IPS-18c (cell line): Measurements from ENCODE around the gene KIR2DL3.
"Not testable (repeated sequence)": the region's sequence is repeated elsewhere in the genome, so short reads cannot be mapped to it uniquely, and the experiment has no call there.

Experiments
- H3K4me3 ChIP-seq: 2 replicates; pipeline ENCODE4 v1.7.0; 2013; ENCODE audit warnings: low read depth, mild to moderate bottlenecking, low read length, moderate library complexity; ENCODE audit not compliant: insufficient read depth
- H3K9me3 ChIP-seq: one replicate; pipeline ENCODE4 v1.6.1; 2013; ENCODE audit warnings: mild to moderate bottlenecking, low read length, moderate library complexity; ENCODE audit not compliant: control insufficient read depth, insufficient read depth

KIR2DL3 gene

DNA sequence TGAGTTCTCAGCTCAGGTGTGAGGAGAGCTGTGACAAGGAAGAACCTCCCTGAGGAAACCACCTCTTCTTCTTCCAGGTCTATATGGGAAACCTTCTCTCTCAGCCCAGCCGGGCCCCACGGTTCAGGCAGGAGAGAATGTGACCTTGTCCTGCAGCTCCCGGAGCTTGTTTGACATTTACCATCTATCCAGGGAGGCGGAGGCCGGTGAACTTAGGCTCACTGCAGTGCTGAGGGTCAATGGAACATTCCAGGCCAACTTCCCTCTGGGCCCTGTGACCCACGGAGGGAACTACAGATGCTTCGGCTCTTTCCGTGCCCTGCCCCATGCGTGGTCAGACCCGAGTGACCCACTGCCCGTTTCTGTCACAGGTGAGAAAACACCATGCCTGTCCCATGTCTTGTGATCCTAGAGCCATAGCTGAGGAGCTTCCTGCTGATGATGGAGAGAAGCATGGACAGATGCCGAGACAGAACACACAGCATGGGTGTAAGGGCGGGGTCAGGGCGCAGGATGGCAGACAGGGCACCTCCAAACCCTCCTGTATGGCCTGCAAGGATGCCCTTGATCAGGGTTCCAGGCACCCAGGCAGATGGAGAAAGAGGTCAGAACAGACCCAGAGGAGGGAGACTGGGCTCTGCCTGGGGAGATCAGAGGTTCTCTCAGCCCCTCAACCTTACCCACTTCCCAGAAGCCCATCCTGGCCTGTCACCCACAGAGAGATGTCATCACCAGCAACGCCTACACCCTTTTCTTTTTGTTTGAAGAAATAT, 8.7 kb upstream of the KIR2DL3 start:
- Histone ChIP-seq H3K4me3 (no peak overlapping the region), H3K9me3 (peaks cover 19% of the 10 kb centered on the region)

DNA sequence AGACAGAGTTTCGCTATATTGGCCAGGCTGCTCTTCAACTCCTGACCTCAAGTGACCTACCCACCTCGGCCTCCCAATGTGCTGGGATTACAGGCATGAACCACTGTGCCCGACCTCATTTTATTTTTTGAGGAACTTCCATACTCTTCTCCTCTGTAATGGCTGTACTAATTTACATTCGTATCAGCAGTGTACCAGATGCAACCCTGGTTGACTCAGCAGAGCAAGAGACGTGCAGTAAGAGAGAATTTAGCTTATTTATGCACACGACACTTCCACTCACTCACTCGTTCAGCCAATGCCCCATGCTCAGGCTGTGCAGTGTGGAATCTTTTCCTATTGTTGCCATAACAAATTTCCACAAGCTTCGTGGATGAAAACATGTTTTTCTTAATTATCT, 7.1 kb upstream of the KIR2DL3 start:
- H3K9me3 ChIP-seq: peaks cover 13% of the 10 kb centered on the region
- H3K4me3 ChIP-seq: no peak overlapping the region

DNA sequence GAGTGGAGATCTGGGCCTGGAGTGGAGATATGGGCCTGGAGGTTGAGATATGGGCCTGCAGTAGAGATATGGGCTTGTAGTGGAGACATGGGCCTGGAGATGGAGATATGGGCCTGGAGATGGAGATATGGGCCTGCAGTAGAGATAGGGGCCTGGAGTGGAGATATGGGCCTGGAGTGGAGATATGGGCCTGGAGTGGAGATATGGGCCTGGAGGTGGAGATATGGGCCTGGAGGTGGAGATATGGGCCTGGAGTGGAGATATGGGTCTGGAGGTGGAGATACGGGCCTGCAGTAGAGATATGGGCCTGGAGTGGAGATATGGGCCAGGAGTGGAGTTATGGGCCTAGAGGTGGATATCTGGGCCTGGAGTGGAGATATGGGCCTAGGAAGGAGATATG, 402 bp downstream of the KIR2DL3 start:
- no peak overlapping the region for H3K4me3 ChIP-seq

GRCh38 chr19:54739587-54740497, 1.5 kb downstream of the KIR2DL3 start:
- Histone ChIP-seq H3K4me3 (no peak overlapping the region), H3K9me3 (peaks cover 13% of the 10 kb centered on the region)

More for the DNA sequence above, 402 bp downstream of the KIR2DL3 start:
- H3K9me3 ChIP-seq: peaks cover 13% of the 10 kb centered on the region

- peaks cover 14% of the 10 kb centered on the region for H3K9me3 ChIP-seq
- not testable (repeated sequence) for H3K4me3 ChIP-seq
Observed at GRCh38 chr19:54741950-54742349, 3.6 kb downstream of the KIR2DL3 start.

DNA sequence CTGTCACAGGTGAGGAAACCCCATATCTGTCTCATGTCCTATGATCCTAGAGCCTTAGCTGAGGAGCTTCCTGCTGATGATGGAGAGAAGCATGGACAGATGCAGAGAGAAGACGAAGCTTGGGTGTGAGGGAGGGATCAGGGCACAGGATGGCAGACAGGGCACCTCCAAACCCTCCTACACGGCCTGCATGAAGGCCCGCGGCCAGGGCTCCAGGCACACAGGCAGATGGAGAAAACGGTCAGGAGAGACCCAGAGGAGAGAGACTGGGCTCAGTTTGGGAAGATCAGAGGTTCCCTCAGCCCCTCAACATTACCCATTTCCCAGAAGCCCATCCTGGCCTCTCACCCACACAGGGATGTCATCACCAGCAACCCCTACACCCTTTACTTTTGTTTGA, 5.8 kb downstream of the KIR2DL3 start:
- not testable (repeated sequence) for H3K9me3 ChIP-seq, H3K4me3 ChIP-seq

- not testable (repeated sequence) for H3K4me3 ChIP-seq, H3K9me3 ChIP-seq
Observed at GRCh38 chr19:54747614-54748322, 9.5 kb downstream of the KIR2DL3 start.

DNA sequence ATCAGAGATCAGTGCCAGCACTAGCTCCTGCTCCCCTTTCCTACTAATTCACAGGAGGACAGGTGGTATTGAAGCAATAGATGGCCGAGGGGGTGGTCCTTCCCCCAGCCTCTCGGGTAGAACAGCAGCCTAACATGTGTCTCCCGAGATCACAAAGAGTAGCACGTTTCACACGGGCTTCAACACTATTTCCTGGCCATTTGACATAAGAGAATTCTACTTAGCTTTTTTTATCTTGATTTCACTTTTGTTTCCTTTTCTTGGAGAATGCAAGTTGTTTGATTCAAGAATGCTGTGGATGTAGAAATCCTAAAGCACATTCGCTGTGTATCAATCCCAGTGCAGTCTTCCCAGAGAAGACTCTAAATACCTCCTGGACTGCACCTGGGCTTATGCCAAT, 12.0 kb downstream of the KIR2DL3 start:
- not testable (repeated sequence) for H3K4me3 ChIP-seq
- H3K9me3 ChIP-seq: peaks cover 15% of the 10 kb centered on the region

DNA sequence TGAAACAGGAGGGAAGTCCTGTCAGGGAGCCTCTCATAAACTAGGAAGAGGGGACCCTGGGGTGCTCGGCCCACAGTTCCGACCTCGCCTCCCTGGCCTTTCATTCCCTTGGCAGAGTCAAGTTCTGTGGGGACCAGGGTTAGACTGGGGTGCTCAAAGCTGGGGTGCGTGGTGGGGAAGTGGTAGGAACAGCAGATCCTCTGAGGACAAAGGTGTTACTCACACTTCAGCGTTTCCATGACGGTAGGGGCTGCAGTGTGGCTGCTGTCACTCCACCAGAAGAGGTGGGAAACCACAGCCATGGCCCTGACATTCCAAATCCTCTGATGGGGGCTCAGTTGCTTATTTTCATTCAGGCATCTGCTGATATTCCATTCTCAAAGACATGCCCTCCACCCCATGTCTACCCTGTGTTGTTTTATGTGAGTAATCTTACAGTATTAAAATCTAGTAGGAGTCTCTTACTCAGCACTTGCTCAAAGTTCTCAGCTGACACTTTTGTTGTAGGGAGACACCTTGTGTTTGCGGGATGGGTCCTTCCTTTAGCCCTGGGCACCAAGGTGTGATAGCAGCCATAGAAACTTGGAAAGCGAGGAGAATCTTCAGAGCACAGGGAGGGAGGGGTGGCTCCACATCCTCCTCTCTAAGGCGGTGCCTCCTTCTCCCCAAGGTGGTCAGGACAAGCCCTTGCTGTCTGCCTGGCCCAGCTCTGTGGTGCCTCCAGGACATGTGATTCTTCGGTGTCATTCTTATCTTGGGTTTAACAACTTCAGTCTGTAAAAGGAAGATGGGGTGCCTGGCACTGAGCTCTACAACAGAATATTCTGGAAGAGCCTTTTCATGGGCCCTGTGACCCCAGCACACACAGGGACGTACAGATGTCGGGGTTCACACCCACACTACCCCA, 18.1 kb downstream of the KIR2DL3 start:
- H3K4me3 ChIP-seq, H3K9me3 ChIP-seq: not testable (repeated sequence)

GRCh38 chr19:54758577-54758976, 20.3 kb downstream of the KIR2DL3 start:
- H3K4me3 ChIP-seq, H3K9me3 ChIP-seq: not testable (repeated sequence)

DNA sequence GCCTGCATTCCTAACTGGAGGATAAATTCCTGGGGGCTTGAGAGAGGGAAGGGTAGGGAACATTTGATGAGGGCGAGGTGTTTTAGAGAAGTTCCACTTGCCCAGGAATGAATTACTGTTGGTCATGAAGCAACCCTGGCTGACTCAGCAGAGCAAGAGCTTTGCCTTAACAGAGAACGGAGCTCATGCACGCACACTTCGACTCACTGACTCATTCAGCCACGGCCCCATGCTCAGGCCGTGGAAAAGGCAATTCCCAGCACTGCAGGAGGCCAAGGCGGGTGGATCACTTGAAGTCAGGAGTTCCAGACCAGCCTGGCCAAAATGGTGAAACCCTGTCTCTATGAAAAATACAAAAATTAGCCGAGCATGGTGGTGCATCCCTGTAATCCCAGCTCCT, 25.9 kb downstream of the KIR2DL3 start:
- not testable (repeated sequence) for H3K9me3 ChIP-seq, H3K4me3 ChIP-seq

- not testable (repeated sequence) for H3K4me3 ChIP-seq, H3K9me3 ChIP-seq
Observed at GRCh38 chr19:54766464-54766863, 28.2 kb downstream of the KIR2DL3 start.

DNA sequence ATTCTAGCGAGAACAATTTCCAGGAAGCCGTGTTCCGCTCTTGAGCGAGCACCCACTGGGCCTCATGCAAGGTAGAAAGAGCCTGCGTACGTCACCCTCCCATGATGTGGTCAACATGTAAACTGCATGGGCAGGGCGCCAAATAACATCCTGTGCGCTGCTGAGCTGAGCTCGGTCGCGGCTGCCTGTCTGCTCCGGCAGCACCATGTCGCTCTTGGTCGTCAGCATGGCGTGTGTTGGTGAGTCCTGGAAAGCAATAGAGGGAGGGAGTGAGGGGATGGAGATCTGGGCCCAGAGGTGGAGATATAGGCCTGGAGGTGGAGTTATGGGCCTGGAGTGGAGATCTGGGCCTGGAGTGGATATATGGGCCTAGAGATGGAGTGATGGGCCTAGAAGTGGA, 31.3 kb downstream of the KIR2DL3 start, which contains the start of gene KIR2DL1:
KIR2DL1 (plus strand) TSS at position 148 of the 400 bp plus-strand sequence; CDS start at position 206, 58 bp downstream.
- H3K4me3 ChIP-seq: not testable (repeated sequence)
- peaks cover 13% of the 10 kb centered on the region for H3K9me3 ChIP-seq

- peaks cover 11% of the 10 kb centered on the region for H3K9me3 ChIP-seq
Observed at GRCh38 chr19:54770511-54770910, 32.2 kb downstream of the KIR2DL3 start.

DNA sequence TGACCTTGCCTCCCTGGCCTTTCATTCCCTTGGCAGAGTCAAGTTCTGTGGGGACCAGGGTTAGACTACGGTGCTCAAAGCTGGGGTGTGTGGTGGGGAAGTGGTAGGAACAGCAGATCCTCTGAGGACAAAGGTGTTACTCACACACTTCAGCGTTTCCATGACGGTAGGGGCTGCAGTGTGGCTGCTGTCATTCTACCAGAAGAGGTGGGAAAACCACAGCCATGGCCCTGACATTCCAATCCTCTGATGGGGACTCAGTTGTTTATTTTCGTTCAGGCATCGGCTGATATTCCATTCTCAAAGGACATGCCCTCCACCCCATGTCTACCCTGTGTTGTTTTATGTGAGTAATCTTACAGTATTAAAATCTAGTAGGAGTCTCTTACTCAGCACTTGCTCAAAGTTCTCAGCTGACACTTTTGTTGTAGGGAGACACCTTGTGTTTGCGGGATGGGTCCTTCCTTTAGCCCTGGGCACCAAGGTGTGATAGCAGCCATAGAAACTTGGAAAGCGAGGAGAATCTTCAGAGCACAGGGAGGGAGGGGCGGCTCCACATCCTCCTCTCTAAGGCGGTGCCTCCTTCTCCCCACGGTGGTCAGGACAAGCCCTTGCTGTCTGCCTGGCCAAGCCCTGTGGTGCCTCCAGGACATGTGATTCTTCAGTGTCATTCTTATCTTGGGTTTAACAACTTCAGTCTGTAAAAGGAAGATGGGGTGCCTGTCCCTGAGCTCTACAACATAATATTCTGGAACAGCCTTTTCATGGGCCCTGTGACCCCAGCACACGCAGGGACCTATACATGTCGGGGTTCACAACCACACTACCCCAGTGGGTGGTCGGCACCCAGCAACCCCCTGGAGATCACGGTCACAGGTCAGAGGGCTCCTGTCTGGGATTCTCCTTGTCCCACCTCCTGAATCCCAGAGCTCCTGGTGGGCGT, 33.0 kb downstream of the KIR2DL3 start:
- H3K4me3 ChIP-seq: not testable (repeated sequence)
- H3K9me3 ChIP-seq: peaks cover 11% of the 10 kb centered on the region

More at GRCh38 chr19:54770511-54770910, 32.2 kb downstream of the KIR2DL3 start:
- H3K4me3 ChIP-seq: not testable (repeated sequence)

DNA sequence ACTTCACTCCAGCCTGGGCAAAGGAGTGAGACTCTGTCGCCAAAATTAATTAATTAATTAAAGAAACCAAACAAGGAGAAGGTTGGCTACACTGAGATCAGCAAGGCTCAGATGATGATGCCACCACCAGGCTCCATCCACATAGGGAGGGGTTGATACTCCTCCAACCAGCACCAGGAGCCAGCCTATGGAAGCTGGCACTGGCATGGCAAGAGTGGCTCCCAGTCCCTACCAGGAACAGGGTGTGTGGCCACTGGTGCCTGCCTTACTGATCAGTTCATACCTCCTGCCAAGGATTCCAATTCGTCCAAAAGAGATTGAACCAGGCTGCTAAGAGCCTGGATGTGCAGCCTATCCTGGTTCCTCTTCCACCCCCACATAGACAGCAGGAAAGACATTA, 34.4 kb downstream of the KIR2DL3 start:
- not testable (repeated sequence) for H3K4me3 ChIP-seq
- H3K9me3 ChIP-seq: peaks cover 11% of the 10 kb centered on the region
